Measurements from ENCODE around the gene GNAI2.
"Not testable (repeated sequence)": the region's sequence is repeated elsewhere in the genome, so short reads cannot be mapped to it uniquely, and the experiment has no call there.

Gene GNAI2

DNA sequence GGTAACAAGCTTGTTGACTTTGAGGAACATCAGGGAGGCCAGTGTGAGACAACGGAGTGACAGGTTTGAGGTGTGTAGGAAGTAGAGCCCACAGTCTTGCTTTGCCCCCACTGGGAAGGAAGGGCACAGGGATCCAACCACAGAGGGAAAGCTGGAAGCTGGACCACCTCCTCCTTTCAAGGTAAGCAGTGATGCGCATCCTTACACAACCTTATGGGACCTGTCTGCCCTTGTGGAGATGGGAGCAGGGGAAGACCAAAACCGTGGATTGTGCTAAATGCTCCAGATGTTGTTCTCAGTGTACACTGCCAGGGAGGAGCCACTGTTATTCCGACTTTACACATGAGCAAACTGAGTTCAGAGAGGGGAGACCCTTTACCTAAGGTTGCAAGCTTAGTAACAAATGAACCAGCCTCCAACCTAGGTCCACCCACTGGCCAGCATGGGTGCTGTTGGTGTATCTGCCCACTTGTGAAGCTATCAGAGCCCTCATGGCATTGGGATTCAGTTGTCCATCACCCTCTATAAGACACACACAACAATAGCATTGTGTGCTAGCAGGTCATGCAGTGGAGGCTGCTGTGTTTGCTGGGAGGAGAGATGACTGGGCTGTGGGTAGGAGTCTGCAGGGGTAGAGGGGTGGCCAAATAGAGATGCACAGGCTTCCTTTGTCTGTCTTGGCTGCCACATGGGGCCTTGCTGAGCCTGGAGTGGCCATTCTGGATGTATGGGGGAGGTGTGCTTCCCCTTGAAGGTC is 42.3 kb downstream of the GNAI2 start:
- DNase-seq (ENCODE audit: low read depth in 2 of 2), result no peak

- no peak for DNase-seq (ENCODE audit: low read depth in 2 of 2)
Measured at GRCh38 chr3:50278880-50279224, 42.8 kb downstream of the GNAI2 start, which contains the start of gene LSMEM2. Gene LSMEM2 (plus strand): TSS chr3:50279087. CDS start chr3:50279114, 27 bp downstream.

GRCh38 chr3:50279255-50280016 is 43.4 kb downstream of the GNAI2 start:
- DNase-seq (ENCODE audit: low read depth in 2 of 2), result no peak

- not testable (repeated sequence) for DNase-seq (ENCODE audit: low read depth in 2 of 2)
Measured at GRCh38 chr3:50284121-50284520, 48.1 kb downstream of the GNAI2 start.

DNA sequence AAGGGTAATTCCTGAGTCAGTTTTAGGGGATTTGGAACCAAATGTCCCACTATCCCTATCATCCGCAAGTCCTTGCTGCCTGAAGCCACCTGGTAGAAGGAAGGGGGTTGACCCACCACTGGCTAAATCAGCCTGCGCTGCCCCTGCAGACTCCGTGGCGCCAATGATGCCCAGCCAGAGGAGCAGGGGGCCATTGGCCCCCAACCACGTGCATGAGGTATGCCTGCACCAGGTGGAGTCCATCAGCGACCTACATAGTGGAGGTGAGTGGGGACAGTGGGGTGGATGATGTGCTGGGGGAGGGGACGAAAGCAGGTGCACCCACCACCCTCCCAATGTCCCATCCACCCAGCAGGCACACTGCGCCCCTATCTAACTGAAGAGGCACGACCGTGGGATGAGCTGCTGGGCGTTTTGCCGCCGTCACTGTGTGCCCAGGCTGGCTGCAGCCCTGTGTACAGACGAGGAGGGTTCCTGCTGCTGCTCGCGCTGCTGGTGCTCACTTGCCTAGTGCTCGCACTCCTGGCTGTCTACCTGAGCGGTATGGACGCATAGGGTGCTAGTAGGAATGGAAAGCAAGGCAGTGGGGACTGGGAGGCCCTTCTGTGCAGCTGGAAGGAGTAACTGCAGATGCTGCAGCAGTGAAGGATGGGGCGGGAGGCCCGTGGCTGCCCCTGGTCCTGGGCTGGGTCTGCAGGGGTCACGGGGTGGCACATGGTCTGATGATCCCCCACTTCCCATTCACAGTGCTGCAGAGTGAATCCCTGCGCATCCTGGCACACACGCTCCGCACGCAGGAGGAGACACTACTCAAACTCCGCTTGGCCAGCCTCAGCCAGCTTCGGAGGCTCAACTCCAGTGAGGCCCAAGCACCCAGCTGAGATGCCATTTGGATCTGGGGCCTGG is 50.6 kb downstream of the GNAI2 start:
- DNase-seq (ENCODE audit: low read depth in 2 of 2), result no peak

GRCh38 chr3:50287262-50287661 is 51.3 kb downstream of the GNAI2 start:
- no peak for DNase-seq (ENCODE audit: low read depth in 2 of 2)

DNA sequence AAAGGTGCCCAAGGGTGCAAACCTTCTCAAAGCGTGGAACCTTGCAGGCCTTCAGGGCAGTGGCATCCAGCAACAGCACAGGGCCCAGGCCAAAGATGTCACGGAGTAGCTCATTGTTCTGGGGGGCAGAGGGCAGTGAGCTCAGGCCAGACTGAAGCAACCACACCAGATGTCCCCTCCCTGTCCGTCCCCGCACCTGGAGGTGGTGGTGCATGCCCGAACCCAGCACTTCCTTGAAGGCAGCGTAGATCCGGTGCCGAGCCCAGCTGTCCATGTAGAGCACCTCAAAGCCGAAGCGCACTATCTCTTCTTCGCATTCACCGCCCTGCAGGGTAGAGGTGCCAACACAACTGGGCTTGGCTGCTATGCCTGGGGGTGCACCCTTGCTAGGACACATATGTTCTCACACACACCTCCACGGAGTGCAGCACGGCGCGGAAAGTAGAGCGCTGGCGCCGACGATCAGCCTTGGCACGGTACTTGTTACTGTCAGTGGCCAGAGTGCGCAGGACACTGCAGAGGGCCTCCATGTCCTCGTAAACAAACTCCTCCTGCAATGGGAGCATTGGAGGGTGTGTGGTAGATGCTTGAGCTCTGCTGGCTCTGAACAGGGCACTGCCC is 52.5 kb downstream of the GNAI2 start:
- no peak for DNase-seq (ENCODE audit: low read depth in 2 of 2)

- no peak for DNase-seq (ENCODE audit: low read depth in 2 of 2)
Measured at GRCh38 chr3:50289130-50289529, 53.1 kb downstream of the GNAI2 start.

GRCh38 chr3:50290161-50290641 is 54.2 kb downstream of the GNAI2 start:
- DNase-seq (ENCODE audit: low read depth in 2 of 2), result no peak

- DNase-seq (ENCODE audit: low read depth in 2 of 2), result peak; percentile 93 to 95
Measured at GRCh38 chr3:50292159-50293078, 56.4 kb downstream of the GNAI2 start, which contains the start of gene IFRD2. Gene IFRD2 (minus strand): TSS chr3:50292429. CDS start chr3:50292274, 155 bp downstream.

GRCh38 chr3:50293079-50293801 is 57.2 kb downstream of the GNAI2 start:
- DNase-seq (ENCODE audit: low read depth in 2 of 2), result no peak

- DNase-seq (ENCODE audit: low read depth in 2 of 2), result no peak
Measured at GRCh38 chr3:50294089-50294488, 58.1 kb downstream of the GNAI2 start.

DNA sequence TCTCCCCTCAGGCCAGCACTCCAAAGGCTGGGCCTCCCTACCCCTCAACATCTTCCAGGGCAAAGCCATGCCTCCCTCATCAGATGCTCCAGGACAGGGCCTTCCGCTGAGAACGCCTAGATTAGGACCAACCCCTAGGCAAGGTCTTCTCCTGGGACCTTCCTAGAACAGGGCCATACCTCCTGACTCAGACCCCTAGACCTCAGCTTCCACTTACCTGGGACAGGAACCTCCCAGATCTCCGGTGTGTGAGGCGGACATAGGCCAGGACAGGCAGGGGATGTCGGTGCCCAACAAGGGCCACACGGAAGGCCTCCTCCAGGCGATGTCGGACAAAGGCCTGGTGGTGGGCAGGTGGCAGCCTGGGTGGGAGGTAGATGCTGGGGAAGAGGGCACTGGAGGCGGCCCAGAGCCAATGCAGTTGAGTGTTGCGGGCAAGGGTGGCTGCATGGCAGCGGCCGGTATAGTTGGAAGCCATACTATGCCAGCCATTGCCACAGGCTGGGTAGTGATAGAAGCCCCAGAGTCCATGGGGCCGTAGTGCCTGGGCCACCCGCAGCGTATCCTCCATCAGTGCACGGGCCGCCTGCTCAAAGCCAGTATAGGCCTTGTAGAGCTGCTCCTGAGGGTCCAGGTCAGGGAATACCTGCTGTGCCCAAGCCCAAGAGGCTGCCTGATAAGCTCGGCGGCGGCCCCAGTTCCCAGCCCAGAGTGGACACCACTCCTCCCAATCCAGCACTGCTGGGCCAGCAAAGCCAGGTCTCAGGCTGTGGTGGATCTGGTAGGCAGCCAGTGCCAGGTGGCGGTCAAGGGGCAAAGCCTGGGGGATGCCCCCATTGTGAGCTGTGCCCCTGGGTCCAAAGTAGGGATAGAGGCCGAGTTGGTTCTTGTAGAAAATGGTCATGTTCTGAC is 58.7 kb downstream of the GNAI2 start:
- no peak for DNase-seq (ENCODE audit: low read depth in 2 of 2)

- no peak for DNase-seq (ENCODE audit: low read depth in 2 of 2)
Measured at GRCh38 chr3:50295553-50296431, 59.8 kb downstream of the GNAI2 start.

DNA sequence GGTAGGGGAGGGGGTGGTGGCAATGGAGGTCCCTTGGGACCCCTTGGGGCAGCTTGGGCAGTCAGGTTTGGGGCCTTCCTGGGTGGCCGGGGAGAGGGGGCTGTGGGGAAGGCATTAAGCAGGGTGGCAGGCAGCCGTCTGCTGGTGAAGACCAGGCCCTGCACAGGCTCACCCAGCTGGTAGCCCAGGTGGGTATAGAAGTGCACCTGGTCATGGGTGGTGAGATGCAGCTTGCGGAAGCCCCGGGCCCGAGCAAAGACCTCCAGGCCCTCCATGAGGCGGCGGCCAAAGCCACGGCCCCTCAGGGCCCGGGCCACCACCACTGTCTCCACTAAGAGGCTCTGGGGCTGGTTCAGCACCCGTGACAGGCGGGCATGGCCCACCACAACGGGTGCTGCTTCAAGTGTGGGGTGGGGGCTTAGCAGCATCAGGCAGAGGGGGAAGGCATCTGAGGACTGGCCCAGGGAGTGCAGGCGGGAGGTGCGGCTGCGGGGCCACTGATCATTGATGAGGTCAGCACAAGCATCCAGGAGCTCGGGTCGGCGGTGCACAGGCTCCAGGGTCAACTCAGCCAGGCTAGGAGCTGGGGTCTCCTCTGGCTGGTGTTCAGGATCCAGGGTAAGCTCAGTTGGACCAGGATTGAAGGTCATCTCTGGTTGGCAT is 60.8 kb downstream of the GNAI2 start:
- no peak for DNase-seq (ENCODE audit: low read depth in 2 of 2)

DNA sequence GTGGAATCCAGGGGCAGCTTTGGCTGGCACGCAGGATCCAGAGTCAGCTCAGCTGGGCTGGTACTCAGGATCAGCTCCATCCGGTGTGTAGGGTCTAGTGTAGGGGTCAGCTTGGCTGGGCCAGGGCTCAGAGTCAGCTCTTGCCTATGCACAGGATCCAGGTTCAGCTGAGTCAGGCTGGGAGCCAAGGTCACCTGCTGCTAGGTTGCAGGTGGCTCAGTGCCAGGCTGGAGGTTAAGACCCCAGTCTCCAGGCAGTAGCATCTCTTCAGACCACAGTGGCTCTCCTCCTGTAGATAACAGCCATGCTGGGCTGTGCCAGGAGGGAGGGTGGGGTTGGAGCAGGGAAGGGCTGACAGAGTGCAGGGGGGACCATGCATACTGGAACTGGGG is 61.4 kb downstream of the GNAI2 start:
- no peak for DNase-seq (ENCODE audit: low read depth in 2 of 2)

Data from stimulated activated CD8-positive, alpha-beta memory T cell treated with anti-CD3 and anti-CD28 coated beads, Interleukin-15, amount 100 ng/mL, for 48 hours (primary cell).